Hematopoietic multipotent progenitor cell treated with erythropoietin and hydrocortisone succinate and interleukin-3 and kit ligand, for 6 days (in vitro differentiated cells): ENCODE data around the gene DDX23.

ENCODE experiments used
- DNase-seq: peaks from one replicate; pipeline ENCODE4 v3.0.0-alpha.2; 2015

Gene DDX23

DNA sequence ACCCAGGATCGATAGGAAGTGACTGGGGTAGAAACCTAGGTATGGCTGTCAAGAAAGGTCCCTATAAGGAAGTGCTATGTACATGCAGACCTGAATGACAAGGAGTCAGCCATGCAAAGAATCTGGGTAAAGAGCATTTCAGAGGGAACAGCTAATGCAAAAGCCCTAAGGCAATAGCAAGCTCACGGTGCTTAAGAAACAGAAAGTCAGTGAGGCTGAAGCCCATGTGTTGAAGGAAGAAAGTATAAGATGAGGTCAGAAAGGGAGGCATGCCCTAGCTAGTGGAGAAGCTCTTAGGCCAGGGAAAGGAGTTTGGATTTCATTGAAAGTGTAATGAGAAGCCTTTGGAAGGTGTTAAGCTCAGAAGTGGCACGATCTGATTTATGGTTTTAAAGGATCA is 57.1 kb downstream of the DDX23 start:
- no peak for DNase-seq

DNA sequence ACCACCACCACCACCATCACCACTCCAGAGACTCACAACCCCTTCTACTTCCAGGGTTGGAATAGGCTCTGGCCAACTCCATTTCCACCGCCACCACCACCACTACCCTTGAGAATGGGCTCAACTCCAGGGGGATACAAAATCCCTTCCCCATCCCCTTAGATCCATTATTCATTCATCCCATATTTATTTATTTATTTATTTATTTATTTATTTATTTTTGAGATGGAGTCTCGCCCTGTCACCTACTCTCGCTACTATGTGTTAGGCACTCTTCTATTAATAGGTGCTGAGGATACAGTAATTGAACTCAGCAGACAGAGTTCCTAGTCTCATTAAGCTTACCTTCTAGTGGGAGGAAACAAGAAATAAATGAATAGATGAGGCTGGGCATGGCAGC is 58.3 kb downstream of the DDX23 start:
- DNase-seq = no peak

DNA sequence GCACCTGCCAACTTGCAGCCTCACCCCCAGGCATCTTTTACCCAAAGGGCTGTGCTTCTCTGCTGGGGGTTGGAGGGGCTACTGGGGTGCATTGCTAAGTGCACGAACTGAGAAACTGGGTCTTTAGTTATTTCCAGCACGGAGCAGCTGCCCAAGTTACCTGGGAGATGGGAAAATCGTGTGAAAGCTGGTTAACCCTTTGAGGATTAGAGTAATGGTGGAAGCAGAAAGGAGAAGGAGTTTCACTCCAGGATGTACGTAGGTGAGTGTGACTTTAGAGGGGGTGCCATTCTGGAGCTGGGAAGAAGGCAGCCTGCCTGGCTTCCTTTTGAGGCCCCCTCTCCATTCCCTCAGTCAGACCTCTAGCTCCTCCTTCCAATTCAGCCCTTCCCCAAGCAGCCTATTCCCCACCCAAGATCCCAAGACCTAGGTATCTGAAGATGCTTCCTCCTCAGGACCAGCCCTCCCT is 62.1 kb downstream of the DDX23 start:
- DNase-seq = no peak

DNA sequence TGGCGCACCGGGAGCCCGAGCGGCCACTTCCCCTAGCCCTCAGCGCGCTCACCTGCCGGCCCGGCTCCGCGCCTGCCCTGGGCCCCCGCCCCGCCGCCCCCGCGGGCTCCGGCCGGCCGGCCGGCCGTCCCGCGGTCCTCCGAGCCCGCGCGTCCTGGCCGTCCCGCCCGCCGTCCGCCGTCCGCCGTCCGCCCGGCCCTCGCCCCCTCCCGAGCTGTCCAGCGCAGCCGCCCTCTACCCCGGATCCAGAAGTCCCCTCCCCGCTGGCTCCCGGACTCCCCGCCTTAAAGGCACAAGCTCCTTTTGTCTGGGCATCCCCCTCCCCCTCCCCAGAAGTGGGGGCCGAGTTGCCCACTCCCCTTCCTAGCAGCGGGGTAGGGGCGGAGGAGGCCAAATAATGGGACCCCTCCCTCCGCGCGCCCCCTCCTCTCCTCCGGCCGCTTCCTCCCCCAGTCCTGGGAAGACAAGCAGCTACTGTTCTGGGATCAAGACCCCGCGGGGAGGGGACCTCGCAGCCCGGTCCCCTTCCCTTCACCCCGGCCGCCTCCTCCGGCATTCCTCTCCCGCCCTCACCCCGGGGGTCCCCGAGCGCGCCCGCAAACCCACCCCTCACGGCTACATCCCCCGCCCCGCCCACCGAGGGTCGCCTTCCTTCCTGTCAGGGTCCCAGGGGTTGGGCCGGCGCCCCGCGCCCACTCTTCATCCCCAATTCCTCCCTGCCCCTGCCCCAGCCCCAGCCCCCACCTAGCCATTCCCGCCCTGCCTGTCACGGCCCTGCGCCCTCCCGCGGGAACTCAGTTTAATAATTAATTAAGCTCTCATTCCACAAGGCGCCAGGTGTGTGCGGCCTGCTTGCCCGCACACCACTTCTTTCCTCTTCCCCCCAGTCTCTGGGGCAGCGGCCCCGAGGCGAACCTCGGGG is 62.8 kb downstream of the DDX23 start, which contains the start of gene ADCY6:
ADCY6 (minus strand) TSS at position 236 of the 922 bp plus-strand sequence. CDS start 5,655 bp downstream, outside the sequence.
- DNase-seq = peak; percentile 37

DNA sequence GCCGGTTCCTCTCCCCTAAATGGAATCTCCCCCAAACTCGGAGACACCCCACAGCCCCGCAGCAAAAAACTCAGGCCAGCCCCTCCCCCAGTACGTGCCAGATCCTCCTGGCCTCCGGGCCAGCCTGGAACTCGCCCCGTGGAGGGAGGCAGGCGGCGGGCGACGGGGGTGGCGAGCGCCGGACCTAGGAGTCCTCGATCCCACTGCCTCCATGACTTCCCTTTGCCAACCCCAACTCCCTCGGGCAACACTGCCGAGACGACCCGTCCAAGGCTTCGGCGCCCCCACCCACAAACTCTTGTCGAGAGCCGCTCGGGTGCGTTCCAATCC is 63.5 kb downstream of the DDX23 start:
- no peak for DNase-seq

DNA sequence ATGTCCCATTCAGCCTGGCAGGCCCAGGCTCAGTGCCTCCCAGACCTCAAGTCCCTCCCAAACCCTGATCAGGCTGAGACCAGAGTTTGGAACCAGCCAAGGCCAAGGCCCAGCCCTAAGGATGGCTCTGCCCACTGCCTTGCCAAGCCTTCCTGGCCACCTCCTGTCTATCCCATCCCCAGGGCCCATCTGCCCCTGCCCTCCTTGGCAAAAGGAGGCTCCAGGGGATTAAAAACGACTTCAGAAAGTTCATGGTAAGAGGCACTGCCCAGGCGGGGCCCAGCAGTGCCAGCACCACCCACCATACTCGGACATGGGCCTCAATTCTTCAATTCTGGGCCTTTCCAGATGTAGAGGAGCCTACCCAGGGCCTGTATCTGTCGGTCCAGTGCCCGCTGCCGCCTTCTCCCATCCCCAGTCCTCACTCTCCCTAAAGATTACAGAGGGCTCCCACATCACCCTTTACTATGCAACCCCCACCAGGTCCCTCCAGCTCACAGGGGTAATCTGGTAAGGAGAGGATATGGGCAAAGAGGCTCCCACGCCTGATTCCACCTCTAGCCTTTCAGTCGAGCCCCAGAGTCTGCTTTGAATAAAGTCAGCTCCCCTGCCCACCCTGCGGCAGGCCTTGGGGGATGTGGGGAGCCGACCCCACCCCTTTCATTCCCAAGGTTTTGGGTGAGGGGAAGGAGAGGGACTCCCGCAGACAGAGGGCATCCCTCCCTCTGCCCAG is 64.0 kb downstream of the DDX23 start:
- DNase-seq = no peak

DNA sequence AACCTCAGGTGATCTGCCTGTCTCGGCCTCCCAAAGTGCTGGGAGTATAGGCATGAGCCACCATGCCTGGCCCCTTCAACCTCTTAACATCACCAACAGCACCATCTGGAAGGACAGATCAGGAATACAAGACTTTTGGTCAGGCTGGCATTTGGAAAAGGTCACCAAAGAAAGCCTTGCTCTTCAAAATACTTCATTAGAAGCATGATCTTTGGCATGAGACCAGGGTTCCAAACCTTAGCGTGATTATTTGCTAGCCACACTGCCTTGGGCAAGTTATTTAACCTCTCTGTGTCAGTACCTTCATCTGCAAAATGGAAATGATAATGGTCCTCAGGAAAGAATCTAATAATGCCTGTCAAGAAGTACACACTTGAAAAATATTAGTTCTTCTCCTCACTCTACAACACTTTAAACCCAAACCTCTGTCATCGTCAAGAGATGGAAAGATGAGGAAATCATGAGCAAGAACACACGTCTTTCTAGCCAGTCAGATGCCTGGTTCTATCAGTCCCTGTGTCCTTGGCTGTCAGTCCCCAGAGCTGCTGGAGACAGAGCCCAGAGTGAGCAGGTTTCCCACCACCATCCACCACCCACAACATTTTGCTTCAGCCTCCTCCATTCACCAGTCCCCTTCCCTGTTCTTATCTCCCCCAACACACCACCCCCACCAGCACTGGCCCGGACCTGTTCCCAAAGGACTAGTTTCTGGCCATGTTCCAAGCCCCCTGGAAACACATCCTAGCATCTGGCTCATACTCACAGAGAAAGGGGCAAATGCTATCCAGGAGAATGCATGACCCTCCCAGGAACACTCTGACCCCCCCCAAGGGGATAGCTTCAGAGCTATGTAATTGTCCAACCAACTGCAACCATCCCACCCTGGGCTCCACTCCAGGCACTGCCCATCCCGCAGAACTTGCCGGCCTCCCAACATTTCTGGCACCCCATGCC is 65.1 kb downstream of the DDX23 start:
- no peak for DNase-seq

DNA sequence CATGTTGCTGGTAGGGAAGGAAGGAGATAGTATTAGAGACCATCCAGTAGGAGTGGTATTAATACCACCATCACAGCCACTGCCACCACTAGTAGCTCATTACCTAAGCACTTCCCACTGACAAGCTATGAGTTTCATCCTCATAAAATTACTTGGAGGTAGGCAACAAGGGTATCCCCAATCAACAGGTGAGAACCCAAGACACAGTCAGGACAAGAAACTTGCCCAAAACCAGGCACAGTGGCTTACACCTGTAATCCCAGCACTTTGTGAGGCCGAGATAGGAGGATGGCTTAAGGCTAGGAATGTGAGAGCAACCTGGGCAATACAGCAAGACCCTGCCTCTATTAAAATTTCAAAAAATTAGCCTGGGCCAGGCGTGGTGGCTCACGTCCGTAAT is 68.5 kb downstream of the DDX23 start:
- no peak for DNase-seq

DNA sequence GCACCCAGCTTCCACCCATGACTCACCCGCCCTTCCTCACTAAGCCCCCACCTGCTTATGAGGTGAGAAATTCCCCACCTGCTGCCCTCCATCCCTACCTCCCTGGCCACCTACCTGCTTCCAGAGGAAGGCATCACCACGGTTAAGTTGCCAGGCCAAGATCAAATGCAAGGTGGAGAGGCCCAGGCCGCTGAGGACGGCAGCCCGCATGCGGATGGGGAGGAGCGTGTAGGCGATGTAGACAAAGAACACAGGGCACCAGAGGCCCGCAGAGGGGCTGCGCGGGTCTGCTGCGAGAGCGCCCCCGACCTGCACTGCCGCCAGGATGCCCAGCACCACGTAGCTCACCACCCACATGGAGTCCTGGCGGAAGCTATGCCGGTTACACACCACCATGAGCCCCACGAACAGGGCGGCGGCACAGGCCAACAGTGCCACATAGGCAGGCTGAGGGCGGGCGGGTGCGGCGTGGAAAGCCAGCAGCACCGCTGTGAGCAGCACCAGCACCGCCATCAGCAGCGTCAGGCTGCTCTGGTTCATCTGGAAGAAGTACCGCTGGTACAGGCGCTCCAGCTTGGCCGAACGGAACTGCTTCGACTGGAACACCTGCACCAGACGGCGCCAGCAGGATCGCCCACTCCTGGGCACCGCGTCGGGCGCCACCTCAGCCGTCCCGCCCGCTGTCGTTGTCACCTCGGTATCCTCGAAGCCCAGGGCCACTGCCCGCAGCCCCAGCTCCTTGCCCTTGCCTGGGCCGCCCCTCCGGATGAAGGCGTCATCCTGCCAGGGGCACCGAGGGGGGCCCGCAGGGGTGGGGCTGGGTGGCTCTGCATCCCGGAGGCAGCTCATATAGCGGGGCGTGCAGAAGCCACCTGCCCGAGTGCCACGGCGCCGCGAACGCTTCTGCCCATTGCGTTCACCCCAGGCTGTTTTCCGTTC is 69.2 kb downstream of the DDX23 start:
- no peak for DNase-seq

DNA sequence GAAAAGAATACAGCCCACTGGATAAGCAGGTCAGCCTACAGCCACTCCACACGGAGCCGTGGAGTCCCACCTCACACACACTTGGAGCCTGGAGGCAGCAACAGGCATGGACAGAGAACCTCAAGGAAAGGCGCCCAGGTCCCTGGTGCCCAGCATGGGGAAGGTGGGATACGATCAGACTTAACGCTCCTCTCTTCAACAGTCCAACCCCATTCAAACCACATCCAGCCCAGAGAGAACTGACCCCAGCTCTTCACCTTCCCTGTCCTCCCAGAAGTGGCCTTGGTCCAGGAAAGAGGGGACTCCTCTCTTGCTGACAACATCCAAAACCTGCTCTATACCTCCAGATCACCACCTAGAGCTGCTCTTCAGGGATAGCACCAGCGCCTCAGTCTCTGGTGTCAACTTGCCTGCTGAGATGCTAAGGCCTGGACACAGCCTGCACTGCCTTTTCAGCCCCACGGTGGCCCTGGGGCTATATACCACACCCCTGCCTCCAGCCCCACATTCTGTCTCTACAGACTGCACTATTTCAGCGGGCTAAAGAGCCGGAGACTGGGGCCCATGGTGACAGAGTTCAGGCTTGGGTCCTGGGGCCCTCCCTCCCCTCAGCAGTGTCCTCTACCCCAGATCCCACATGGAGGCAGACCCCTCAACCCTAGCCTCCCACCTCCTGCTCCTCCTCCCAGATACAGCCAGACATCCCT is 70.1 kb downstream of the DDX23 start:
- no peak for DNase-seq

DNA sequence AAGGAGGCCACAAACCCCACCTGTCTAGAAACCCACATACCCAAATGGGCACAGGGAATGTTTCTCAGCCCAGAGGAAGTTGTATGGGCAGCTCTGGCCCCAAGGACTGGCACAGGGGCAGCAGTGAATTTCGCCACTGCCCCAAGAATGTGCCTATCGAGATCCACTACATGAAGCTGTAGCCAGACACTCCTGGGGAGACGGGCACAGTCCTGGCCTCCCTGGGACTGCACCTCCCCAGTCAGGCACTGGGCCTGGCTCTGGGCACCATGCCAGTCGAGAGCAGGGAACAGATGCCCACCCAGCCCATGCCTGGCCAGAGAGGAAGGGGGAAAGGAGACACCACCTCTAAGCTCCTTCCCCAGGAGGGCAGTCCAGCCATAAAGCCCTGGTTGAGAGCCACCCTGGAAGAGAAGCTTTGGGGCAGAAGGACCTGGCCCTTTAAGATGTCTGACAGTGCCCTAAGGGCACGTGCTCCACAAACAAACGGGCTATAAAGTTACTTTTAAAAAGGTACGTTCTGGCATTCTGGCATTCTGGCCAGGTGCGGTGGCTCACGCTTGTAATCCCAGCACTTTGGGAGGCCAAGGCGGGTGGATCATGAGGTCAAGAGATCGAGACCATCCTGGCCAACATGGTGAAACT is 71.5 kb downstream of the DDX23 start:
- no peak for DNase-seq

DNA sequence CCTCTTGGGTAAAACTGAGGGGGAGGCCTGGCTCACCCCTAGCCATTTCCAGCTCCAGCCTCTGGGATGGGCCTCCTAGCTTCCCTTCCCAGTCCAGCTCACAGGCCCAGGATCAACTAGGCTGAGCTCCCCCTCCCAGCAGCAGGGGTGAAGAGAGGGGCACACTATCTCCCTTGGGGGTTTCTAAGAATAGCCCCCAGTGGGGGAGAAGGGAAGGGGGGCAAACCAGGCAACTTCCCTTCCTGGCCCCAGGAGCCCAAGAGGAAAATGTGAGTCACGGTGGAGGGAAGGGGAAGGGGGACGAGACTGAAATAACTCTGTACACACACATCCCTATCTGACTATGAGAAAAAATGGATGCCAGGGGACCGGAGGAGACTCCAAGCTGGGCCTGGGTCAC is 72.1 kb downstream of the DDX23 start:
- DNase-seq = peak; percentile 33
